ENCODE measurements around the gene FRMPD3.

DNA sequence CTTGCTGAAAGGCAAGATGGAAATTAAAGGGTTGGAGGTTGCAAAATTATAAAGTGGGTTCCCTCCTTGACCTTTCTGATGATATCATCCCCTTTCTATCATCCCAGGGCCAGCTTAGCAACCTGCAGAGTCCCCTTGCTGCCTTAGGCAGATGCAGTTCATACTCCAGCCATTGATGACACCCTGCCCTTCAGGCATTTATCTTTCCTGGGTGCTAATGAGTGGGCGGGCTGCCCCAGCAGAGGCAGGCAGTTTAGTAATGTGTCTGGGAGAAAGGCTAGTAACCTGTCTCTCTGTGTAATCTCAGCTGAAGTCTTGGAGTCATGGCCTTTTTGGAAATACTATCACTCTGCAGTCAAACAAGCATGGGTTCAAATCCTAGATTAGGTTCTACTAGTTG lies 3.8 kb upstream of the FRMPD3 start:
- TF ChIP-seq, protein P1, sequence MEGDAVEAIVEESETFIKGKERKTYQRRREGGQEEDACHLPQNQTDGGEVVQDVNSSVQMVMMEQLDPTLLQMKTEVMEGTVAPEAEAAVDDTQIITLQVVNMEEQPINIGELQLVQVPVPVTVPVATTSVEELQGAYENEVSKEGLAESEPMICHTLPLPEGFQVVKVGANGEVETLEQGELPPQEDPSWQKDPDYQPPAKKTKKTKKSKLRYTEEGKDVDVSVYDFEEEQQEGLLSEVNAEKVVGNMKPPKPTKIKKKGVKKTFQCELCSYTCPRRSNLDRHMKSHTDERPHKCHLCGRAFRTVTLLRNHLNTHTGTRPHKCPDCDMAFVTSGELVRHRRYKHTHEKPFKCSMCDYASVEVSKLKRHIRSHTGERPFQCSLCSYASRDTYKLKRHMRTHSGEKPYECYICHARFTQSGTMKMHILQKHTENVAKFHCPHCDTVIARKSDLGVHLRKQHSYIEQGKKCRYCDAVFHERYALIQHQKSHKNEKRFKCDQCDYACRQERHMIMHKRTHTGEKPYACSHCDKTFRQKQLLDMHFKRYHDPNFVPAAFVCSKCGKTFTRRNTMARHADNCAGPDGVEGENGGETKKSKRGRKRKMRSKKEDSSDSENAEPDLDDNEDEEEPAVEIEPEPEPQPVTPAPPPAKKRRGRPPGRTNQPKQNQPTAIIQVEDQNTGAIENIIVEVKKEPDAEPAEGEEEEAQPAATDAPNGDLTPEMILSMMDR (tag by site-specific recombination; IDR thresholded peaks at IDR 0.05): no peak
- TF ChIP-seq ZIC2 (tag by site-specific recombination; IDR thresholded peaks at IDR 0.05) (no peak), ZNF324 (tag by site-specific recombination; IDR thresholded peaks at IDR 0.05) (no peak)
